HG02970 (cell line): ENCODE measurements around the gene POC1A.
"Not testable (repeated sequence)": the region's sequence is repeated elsewhere in the genome, so short reads cannot be mapped to it uniquely, and the experiment has no call there.

Source experiments
- ATAC-seq: cut with Tn5 transposase; IDR thresholded peaks from one replicate; pipeline ENCODE4 v1.9.1; 2021; ENCODE audit warnings: mild to moderate bottlenecking, moderate library complexity, moderate number of reproducible peaks; ENCODE audit not compliant: unreplicated experiment, low FRiP score

POC1A gene

GRCh38 chr3:52184690-52185089 lies 30.5 kb upstream of the POC1A start:
- ATAC-seq: no peak

GRCh38 chr3:52183786-52184445 lies 29.7 kb upstream of the POC1A start:
- no peak for ATAC-seq

- no peak for ATAC-seq
Measured at GRCh38 chr3:52182691-52183090, 28.5 kb upstream of the POC1A start.

- no peak for ATAC-seq
Measured at GRCh38 chr3:52182196-52182595, 28.0 kb upstream of the POC1A start.

- no peak for ATAC-seq
Measured at GRCh38 chr3:52181543-52181942, 27.3 kb upstream of the POC1A start.

GRCh38 chr3:52178537-52178936 lies 24.3 kb upstream of the POC1A start:
- no peak for ATAC-seq

- not testable (repeated sequence) for ATAC-seq
Measured at GRCh38 chr3:52178126-52178525, 23.9 kb upstream of the POC1A start.

GRCh38 chr3:52177701-52178042 lies 23.4 kb upstream of the POC1A start:
- ATAC-seq: no peak

GRCh38 chr3:52176951-52177700 lies 22.9 kb upstream of the POC1A start:
- ATAC-seq: no peak

GRCh38 chr3:52176180-52176752 lies 22.0 kb upstream of the POC1A start:
- no peak for ATAC-seq

- ATAC-seq: no peak
Measured at GRCh38 chr3:52175416-52176179, 21.4 kb upstream of the POC1A start.

- ATAC-seq: no peak
Measured at GRCh38 chr3:52174896-52175295, 20.7 kb upstream of the POC1A start.

GRCh38 chr3:52173101-52173500 lies 18.9 kb upstream of the POC1A start:
- no peak for ATAC-seq

- no peak for ATAC-seq
Measured at GRCh38 chr3:52172262-52172757, 18.1 kb upstream of the POC1A start.

- no peak for ATAC-seq
Measured at GRCh38 chr3:52171514-52172261, 17.5 kb upstream of the POC1A start.

- ATAC-seq: not testable (repeated sequence)
Measured at GRCh38 chr3:52170217-52170616, 16.0 kb upstream of the POC1A start.

GRCh38 chr3:52167240-52167639 lies 13.0 kb upstream of the POC1A start:
- no peak for ATAC-seq

- no peak for ATAC-seq
Measured at GRCh38 chr3:52162250-52162872, 8.1 kb upstream of the POC1A start.

GRCh38 chr3:52159503-52159902 lies 5.3 kb upstream of the POC1A start:
- no peak for ATAC-seq

GRCh38 chr3:52155912-52156311 lies 1.7 kb upstream of the POC1A start:
- no peak for ATAC-seq
